ENCODE results near the gene BMPR1A.

The BMPR1A gene

DNA sequence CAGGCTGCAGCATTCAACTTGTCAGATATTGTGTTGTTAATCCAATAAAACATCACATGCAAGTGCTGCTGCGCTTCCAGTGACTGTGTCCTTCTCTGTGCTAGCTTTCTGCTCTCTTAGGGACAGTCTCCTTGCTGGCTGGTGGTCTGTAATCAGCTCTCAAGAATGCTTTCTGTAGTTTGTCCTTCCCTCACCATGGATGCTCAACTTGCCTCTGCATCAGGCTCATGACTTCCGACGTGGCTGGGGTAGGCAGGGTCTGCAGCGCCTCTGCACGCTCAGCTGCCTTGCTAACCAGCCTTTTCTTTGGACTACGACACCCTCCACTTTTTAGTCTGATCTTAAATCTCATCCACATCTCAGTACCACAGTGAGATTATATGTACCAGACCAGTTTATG, 142.7 kb downstream of the BMPR1A start:
- no peak for DNase-seq (ENCODE audit: extremely low read depth, insufficient read length)
- no peaks in the 10 kb centered on the region; the same call in 1 of the 2 replicates for H3K36me3 ChIP-seq (ENCODE audit: control insufficient read depth, insufficient read depth, low read length)

DNA sequence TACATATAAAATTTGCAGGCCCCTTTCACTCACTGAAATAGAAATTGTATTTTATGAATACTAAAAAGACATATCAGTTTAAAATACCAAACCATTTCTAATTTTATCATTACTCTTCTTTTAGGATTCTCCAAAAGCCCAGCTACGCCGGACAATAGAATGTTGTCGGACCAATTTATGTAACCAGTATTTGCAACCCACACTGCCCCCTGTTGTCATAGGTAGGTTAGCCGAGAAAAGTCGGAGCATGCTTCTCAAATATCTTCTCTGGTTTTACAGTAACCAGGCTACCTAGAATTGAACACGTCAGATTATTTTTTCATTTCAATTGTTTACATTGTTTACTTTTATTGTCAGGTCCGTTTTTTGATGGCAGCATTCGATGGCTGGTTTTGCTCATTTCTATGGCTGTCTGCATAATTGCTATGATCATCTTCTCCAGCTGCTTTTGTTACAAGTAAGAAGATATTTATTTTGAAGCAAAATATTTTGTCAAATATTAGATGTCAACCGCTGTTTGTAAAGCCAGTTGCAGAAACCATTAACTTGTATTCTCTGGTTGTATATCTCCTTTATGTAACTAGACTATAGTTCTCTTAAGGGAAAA, 143.4 kb downstream of the BMPR1A start:
- Histone ChIP-seq H3K27me3 (replicated peaks; ENCODE audit: control insufficient read depth, insufficient read depth, low read length) (no peaks in the 10 kb centered on the region), H3K4me3 (replicated peaks; ENCODE audit: low read depth, low read length) (no peak overlapping the region), H3K36me3 (ENCODE audit: control insufficient read depth, insufficient read depth, low read length) (no peaks in the 10 kb centered on the region; the same call in 1 of the 2 replicates)
- TF ChIP-seq, protein P1, sequence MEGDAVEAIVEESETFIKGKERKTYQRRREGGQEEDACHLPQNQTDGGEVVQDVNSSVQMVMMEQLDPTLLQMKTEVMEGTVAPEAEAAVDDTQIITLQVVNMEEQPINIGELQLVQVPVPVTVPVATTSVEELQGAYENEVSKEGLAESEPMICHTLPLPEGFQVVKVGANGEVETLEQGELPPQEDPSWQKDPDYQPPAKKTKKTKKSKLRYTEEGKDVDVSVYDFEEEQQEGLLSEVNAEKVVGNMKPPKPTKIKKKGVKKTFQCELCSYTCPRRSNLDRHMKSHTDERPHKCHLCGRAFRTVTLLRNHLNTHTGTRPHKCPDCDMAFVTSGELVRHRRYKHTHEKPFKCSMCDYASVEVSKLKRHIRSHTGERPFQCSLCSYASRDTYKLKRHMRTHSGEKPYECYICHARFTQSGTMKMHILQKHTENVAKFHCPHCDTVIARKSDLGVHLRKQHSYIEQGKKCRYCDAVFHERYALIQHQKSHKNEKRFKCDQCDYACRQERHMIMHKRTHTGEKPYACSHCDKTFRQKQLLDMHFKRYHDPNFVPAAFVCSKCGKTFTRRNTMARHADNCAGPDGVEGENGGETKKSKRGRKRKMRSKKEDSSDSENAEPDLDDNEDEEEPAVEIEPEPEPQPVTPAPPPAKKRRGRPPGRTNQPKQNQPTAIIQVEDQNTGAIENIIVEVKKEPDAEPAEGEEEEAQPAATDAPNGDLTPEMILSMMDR (IDR thresholded peaks at IDR 0.05; ENCODE audit: insufficient read depth, low read length, poor library complexity, severe bottlenecking), result peak; percentile 57
- DNase-seq (ENCODE audit: extremely low read depth, insufficient read length), result peak; percentile 12

More for the DNA sequence above, 142.7 kb downstream of the BMPR1A start:
- H3K4me3 ChIP-seq (replicated peaks; ENCODE audit: low read depth, low read length), result no peak overlapping the region
- TF ChIP-seq, protein P1 (IDR thresholded peaks at IDR 0.05; ENCODE audit: insufficient read depth, low read length, poor library complexity, severe bottlenecking), result no peak
- no peaks in the 10 kb centered on the region for H3K27me3 ChIP-seq (replicated peaks; ENCODE audit: control insufficient read depth, insufficient read depth, low read length)

DNA sequence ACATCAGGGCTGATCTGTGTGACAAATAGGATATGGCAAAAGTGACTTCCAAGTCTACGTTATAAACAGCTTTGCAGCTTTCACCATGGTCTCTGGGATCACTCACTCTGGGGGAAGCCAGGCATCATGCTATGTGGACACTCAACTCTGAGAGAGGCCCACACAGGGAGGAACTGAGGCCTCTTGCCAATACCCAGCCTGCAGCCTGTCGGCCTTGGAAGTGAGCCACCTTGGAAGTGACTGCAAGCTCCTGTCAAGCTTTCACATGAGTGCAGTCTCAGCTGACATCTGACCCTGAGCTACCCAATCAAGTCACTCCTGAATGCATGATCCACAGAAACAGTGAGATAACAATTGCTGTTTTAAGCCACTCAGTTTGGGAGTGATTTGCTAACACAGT, 144.5 kb downstream of the BMPR1A start:
- Histone ChIP-seq H3K4me3 (replicated peaks; ENCODE audit: low read depth, low read length) (no peak overlapping the region), H3K27me3 (replicated peaks; ENCODE audit: control insufficient read depth, insufficient read depth, low read length) (no peaks in the 10 kb centered on the region), H3K36me3 (ENCODE audit: control insufficient read depth, insufficient read depth, low read length) (no peaks in the 10 kb centered on the region; the same call in 1 of the 2 replicates)
- TF ChIP-seq, protein P1 (IDR thresholded peaks at IDR 0.05; ENCODE audit: insufficient read depth, low read length, poor library complexity, severe bottlenecking), result no peak
- DNase-seq (ENCODE audit: extremely low read depth, insufficient read length), result no peak

DNA sequence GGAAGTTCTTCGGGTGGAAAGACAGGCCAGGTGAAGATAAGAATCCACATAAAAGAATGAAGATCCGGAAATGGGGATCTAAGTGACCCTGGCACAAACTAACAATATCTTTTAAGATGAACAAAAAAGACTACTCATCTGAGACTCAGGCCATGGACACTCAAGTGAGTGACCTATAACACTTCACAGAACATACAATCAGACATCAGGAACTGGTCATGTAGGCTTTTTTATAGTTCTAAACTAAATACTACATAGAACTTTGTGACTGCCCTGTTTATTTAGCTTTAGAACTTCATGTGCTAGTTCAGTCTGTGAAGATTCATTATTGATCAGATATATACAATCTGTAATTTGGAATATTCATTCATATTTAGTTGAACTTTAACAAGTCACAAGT, 148.2 kb downstream of the BMPR1A start:
- DNase-seq (ENCODE audit: extremely low read depth, insufficient read length), result no peak
- H3K36me3 ChIP-seq (ENCODE audit: control insufficient read depth, insufficient read depth, low read length), result peaks cover 2% of the 10 kb centered on the region
- H3K27me3 ChIP-seq (replicated peaks; ENCODE audit: control insufficient read depth, insufficient read depth, low read length), result no peaks in the 10 kb centered on the region
- no peak overlapping the region for H3K4me3 ChIP-seq (replicated peaks; ENCODE audit: low read depth, low read length)
- TF ChIP-seq, protein P1 (IDR thresholded peaks at IDR 0.05; ENCODE audit: insufficient read depth, low read length, poor library complexity, severe bottlenecking), result no peak

DNA sequence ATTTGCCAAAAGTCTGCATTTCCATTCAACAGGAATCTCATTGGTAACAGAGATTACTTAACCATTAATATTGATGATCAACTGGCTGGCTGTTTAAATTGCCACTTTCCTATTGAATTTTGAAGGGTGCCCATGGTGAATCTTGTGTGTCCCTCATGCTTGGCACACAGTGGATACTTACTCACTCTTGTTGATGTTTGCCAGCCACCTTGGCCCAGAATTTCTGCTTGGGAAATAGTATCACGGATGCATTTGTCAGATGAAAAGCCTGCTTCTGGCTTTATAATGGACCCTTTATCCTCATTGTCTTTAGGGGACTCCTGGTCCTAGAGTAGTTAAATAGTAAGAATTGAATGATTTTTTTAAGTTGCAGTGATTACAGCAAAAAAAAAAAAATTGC, 149.0 kb downstream of the BMPR1A start:
- Histone ChIP-seq H3K36me3 (ENCODE audit: control insufficient read depth, insufficient read depth, low read length) (peaks cover 2% of the 10 kb centered on the region), H3K4me3 (replicated peaks; ENCODE audit: low read depth, low read length) (no peak overlapping the region), H3K27me3 (replicated peaks; ENCODE audit: control insufficient read depth, insufficient read depth, low read length) (no peaks in the 10 kb centered on the region)
- no peak for DNase-seq (ENCODE audit: extremely low read depth, insufficient read length)
- TF ChIP-seq, protein P1 (IDR thresholded peaks at IDR 0.05; ENCODE audit: insufficient read depth, low read length, poor library complexity, severe bottlenecking), result no peak

DNA sequence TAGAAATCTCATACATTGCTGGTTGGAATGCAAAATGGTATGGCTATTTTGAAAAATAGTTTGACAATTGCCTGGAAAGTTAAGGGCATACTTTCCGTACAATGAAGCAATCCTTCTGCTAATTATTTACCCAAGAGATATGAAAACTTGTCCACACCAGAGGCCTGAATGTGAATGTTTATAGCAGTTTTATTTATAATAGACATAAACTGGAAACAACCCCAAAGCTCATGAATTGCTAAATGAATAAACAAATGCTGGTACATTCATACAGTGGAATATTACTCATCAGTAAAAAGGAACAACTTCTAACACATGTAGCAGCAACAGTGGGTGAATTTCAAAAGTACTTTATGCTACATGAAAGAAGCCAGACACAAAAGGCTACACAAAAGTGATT, 158.3 kb downstream of the BMPR1A start:
- TF ChIP-seq, protein P1 (IDR thresholded peaks at IDR 0.05; ENCODE audit: insufficient read depth, low read length, poor library complexity, severe bottlenecking), result no peak
- Histone ChIP-seq H3K36me3 (ENCODE audit: control insufficient read depth, insufficient read depth, low read length) (no peaks in the 10 kb centered on the region; the same call in 1 of the 2 replicates), H3K27me3 (replicated peaks; ENCODE audit: control insufficient read depth, insufficient read depth, low read length) (no peaks in the 10 kb centered on the region), H3K4me3 (replicated peaks; ENCODE audit: low read depth, low read length) (no peak overlapping the region)
- no peak for DNase-seq (ENCODE audit: extremely low read depth, insufficient read length)

Measured in GM06990 (cell line).